ENCODE data around the gene SPINK5.

GRCh38 chr5:148033134-148033533 is 30.6 kb upstream of the SPINK5 start:
- TF ChIP-seq CTCF (IDR thresholded peaks at IDR 0.05; ENCODE audit: low read depth, low read length, poor library complexity, severe bottlenecking), result no peak
- TF ChIP-seq EZH2phosphoT487 (IDR thresholded peaks at IDR 0.05; ENCODE audit: borderline replicate concordance, low read length), result no peak
